WTC11 (cell line): ENCODE measurements around the gene CHMP5. TPM values are rescaled to one million over a fixed set of nuclear protein-coding genes. Genes with fewer than 3 reads are reported as not detected.

Experiments used
- ATAC-seq: fragments of 200-7000 bp; cut with Tn5 transposase; 2 replicates; pipeline ENCODE4 v1.10.0; 2021; ENCODE audit warnings: mild to moderate bottlenecking, moderate library complexity
- CTCF ChIA-PET: fragments of 300-600 bp; sonication (Branson Sonifier 250); formaldehyde crosslinking; loops from one replicate; lab custom pipeline; 2021; ENCODE audit warnings: antibody characterized with exemption; lab: Charles Lee
- POLR2A ChIA-PET: fragments of 350-600 bp; sonication (Branson Sonifier 250); formaldehyde crosslinking; loops from one replicate; lab custom pipeline; 2021; ENCODE audit warnings: antibody characterized with exemption; lab: Charles Lee
- DNase-seq: peaks from one replicate; pipeline ENCODE4 v3.0.0; 2021; ENCODE audit warnings: low spot score
- H3K27ac Mint-ChIP-seq: 2 replicates; pipeline ENCODE4 v1.8.0; 2021; ENCODE audit warnings: mixed read lengths
- H3K27me3 Mint-ChIP-seq: 2 replicates; pipeline ENCODE4 v1.8.0; 2021; ENCODE audit warnings: low read depth, mild to moderate bottlenecking, moderate library complexity, mixed read lengths
- H3K36me3 Mint-ChIP-seq: 2 replicates; pipeline ENCODE4 v1.8.0; 2021; ENCODE audit warnings: mixed read lengths
- H3K4me1 Mint-ChIP-seq: 2 replicates; pipeline ENCODE4 v1.8.0; 2022; ENCODE audit warnings: mixed read lengths
- H3K4me3 Mint-ChIP-seq: 2 replicates; pipeline ENCODE4 v1.8.0; 2021; ENCODE audit warnings: mild to moderate bottlenecking, moderate library complexity, mixed read lengths
- H3K9me3 Mint-ChIP-seq: 2 replicates; pipeline ENCODE4 v1.8.0; 2021; ENCODE audit warnings: mixed read lengths
- AR ChIP-seq: fragments of 250-450 bp; sonication (Bioruptor Pico); IDR thresholded peaks from 2 replicates; pipeline ENCODE4 v1.9.0; 2021; ENCODE audit warnings: mild to moderate bottlenecking
- CREB1 ChIP-seq: sonication (generic); formaldehyde crosslinking; IDR thresholded peaks from 2 replicates; pipeline ENCODE4 v1.8.0; 2023; ENCODE audit warnings: mild to moderate bottlenecking, missing genetic modification reagents
- EMX1 ChIP-seq: fragments of 250-450 bp; sonication (Bioruptor Pico); IDR thresholded peaks from 2 replicates; pipeline ENCODE4 v1.8.0; 2021; ENCODE audit warnings: mild to moderate bottlenecking
- ESRRA ChIP-seq: sonication (generic); formaldehyde crosslinking; IDR thresholded peaks from 2 replicates; pipeline ENCODE4 v1.8.1; 2022; ENCODE audit warnings: mild to moderate bottlenecking, missing genetic modification reagents, borderline replicate concordance
- FOXJ3 ChIP-seq: sonication (generic); formaldehyde crosslinking; IDR thresholded peaks from 2 replicates; pipeline ENCODE4 v1.9.0; 2021; ENCODE audit warnings: missing genetic modification reagents, mild to moderate bottlenecking, borderline replicate concordance
- FOXP1 ChIP-seq: sonication (generic); formaldehyde crosslinking; IDR thresholded peaks from 2 replicates; pipeline ENCODE4 v1.8.0; 2022; ENCODE audit warnings: missing genetic modification reagents, mild to moderate bottlenecking, moderate library complexity, borderline replicate concordance
- GABPB1 ChIP-seq: sonication (generic); formaldehyde crosslinking; IDR thresholded peaks from 2 replicates; pipeline ENCODE4 v1.8.1; 2023; ENCODE audit warnings: mild to moderate bottlenecking, missing genetic modification reagents
- IRF2 ChIP-seq: sonication (generic); formaldehyde crosslinking; IDR thresholded peaks from 2 replicates; pipeline ENCODE4 v1.8.0; 2022; ENCODE audit warnings: low read depth, missing genetic modification reagents, borderline replicate concordance
- KAT7 ChIP-seq: sonication (generic); formaldehyde crosslinking; IDR thresholded peaks from 2 replicates; pipeline ENCODE4 v1.8.1; 2023; ENCODE audit warnings: missing genetic modification reagents, mild to moderate bottlenecking, borderline replicate concordance
- MAX ChIP-seq: sonication (generic); formaldehyde crosslinking; IDR thresholded peaks from 2 replicates; pipeline ENCODE4 v1.8.0; 2022; ENCODE audit warnings: mild to moderate bottlenecking, missing genetic modification reagents
- MXD4 ChIP-seq: fragments of 250-450 bp; sonication (Bioruptor Pico); IDR thresholded peaks from 2 replicates; pipeline ENCODE4 v1.8.0; 2021; ENCODE audit warnings: mild to moderate bottlenecking, moderate library complexity, borderline replicate concordance
- NR1H2 ChIP-seq: sonication (generic); formaldehyde crosslinking; IDR thresholded peaks from 2 replicates; pipeline ENCODE4 v1.9.0; 2021; ENCODE audit warnings: mild to moderate bottlenecking, moderate library complexity, missing genetic modification reagents
- OVOL2 ChIP-seq: fragments of 250-450 bp; sonication (Bioruptor Pico); IDR thresholded peaks from 2 replicates; pipeline ENCODE4 v1.9.0; 2021; ENCODE audit warnings: mild to moderate bottlenecking, borderline replicate concordance
- RELA ChIP-seq: sonication (generic); formaldehyde crosslinking; IDR thresholded peaks from 2 replicates; pipeline ENCODE4 v1.8.1; 2022; ENCODE audit warnings: missing genetic modification reagents, mild to moderate bottlenecking, borderline replicate concordance
- RORB ChIP-seq: fragments of 250-450 bp; sonication (Bioruptor Pico); IDR thresholded peaks from 2 replicates; pipeline ENCODE4 v1.9.0; 2021; ENCODE audit warnings: mild to moderate bottlenecking
- SMAD3 ChIP-seq: sonication (generic); formaldehyde crosslinking; IDR thresholded peaks from 2 replicates; pipeline ENCODE4 v1.8.0; 2022; ENCODE audit warnings: missing genetic modification reagents, mild to moderate bottlenecking, borderline replicate concordance
- SMAD4 ChIP-seq: sonication (generic); formaldehyde crosslinking; IDR thresholded peaks from 2 replicates; pipeline ENCODE4 v1.8.0; 2022; ENCODE audit warnings: mild to moderate bottlenecking, missing genetic modification reagents
- TP53 ChIP-seq: sonication (generic); formaldehyde crosslinking; IDR thresholded peaks from 2 replicates; pipeline ENCODE4 v1.8.1; 2023; ENCODE audit warnings: mild to moderate bottlenecking, missing genetic modification reagents
- ZNF416 ChIP-seq: fragments of 250-450 bp; sonication (Bioruptor Pico); IDR thresholded peaks from 2 replicates; pipeline ENCODE4 v1.9.0; 2021; ENCODE audit warnings: mild to moderate bottlenecking, inconsistent platforms
- total RNA-seq: library from RNA; stranded (reverse); gene quantifications from 3 replicates; pipeline ENCODE4 v1.2.3, GENCODE V29; 2021
- TF ChIP-seq, protein P1 (sequence below): fragments of 250-450 bp; sonication (Bioruptor Pico); IDR thresholded peaks from 2 replicates; pipeline ENCODE4 v1.9.0; 2021; ENCODE audit warnings: mild to moderate bottlenecking
- TF ChIP-seq, protein P2 (sequence below): fragments of 250-450 bp; sonication (Bioruptor Pico); IDR thresholded peaks from 2 replicates; pipeline ENCODE4 v1.8.0; 2021; ENCODE audit warnings: mild to moderate bottlenecking
- TF ChIP-seq, protein P3 (sequence below): fragments of 200-600 bp; IDR thresholded peaks from 2 replicates; pipeline ENCODE4 v1.8.0; 2022; ENCODE audit warnings: antibody characterized with exemption
- TF ChIP-seq, protein P4 (sequence below): sonication (generic); formaldehyde crosslinking; IDR thresholded peaks from 2 replicates; pipeline ENCODE4 v1.8.0; 2023; ENCODE audit warnings: missing genetic modification reagents
- TF ChIP-seq, protein P5 (sequence below): sonication (generic); formaldehyde crosslinking; IDR thresholded peaks from 2 replicates; pipeline ENCODE4 v1.8.0; 2023; ENCODE audit warnings: missing genetic modification reagents, mild to moderate bottlenecking, borderline replicate concordance

Gene CHMP5
- total RNA-seq, 1 experiment from 2014 or later: 46.2 TPM

- TF ChIP-seq EMX1 (CRISPR knock-in tag) (no peak), OVOL2 (no peak)
- TF ChIP-seq, protein P1, sequence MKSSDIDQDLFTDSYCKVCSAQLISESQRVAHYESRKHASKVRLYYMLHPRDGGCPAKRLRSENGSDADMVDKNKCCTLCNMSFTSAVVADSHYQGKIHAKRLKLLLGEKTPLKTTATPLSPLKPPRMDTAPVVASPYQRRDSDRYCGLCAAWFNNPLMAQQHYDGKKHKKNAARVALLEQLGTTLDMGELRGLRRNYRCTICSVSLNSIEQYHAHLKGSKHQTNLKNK: no peak
Observed at GRCh38 chr9:33304362-33304761, 39.5 kb downstream of the CHMP5 start (continued).

GRCh38 chr9:33306037-33306436, 41.2 kb downstream of the CHMP5 start:
- Mint-ChIP-seq H3K9me3 (no peaks in the 10 kb centered on the region), H3K36me3 (peaks cover 37% of the 10 kb centered on the region), H3K4me3 (no peak overlapping the region), H3K27me3 (no peaks in the 10 kb centered on the region), H3K4me1 (no peaks in the 10 kb centered on the region), H3K27ac (no peak overlapping the region)
- TF ChIP-seq NR1H2 (CRISPR knock-in tag) (no peak), ESRRA (no peak), MXD4 (CRISPR knock-in tag) (no peak), KAT7 (CRISPR knock-in tag) (no peak), FOXJ3 (no peak), RORB (CRISPR knock-in tag) (no peak), FOXP1 (CRISPR knock-in tag) (no peak), CREB1 (CRISPR knock-in tag) (no peak), AR (no peak), MAX (CRISPR knock-in tag) (no peak), GABPB1 (CRISPR knock-in tag) (no peak), SMAD4 (CRISPR knock-in tag) (no peak)
- TF ChIP-seq, protein P2, sequence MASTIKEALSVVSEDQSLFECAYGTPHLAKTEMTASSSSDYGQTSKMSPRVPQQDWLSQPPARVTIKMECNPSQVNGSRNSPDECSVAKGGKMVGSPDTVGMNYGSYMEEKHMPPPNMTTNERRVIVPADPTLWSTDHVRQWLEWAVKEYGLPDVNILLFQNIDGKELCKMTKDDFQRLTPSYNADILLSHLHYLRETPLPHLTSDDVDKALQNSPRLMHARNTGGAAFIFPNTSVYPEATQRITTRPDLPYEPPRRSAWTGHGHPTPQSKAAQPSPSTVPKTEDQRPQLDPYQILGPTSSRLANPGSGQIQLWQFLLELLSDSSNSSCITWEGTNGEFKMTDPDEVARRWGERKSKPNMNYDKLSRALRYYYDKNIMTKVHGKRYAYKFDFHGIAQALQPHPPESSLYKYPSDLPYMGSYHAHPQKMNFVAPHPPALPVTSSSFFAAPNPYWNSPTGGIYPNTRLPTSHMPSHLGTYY: no peak
- DNase-seq (no peak), ATAC-seq (no peak)
- ChIA-PET CTCF (interaction anchor here (0.5 kb wide), 1 partner anchor 9 kb away, joined by 3 read pairs; no protein-coding TSS in a partner anchor), POLR2A (no interaction called here)

DNA sequence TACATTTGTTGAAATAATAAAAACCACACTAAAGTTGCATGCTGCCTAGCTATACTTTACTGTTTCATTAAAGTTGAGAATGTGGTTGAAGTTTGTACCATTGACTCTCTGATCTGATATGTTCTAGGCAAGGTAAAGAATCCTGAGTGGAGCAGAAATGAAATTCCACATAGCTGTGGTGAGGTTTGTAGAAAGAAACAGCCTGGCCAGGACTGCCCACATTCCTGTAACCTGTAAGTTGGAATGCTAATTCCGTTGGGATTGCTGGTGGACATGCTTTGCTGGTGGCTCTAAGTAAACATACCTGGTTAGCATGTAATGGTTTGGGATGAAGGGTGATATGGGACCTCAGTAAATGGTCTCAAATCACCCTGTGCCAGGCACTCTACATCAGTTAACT, 42.2 kb downstream of the CHMP5 start:
- ATAC-seq (no peak), DNase-seq (no peak)
- Mint-ChIP-seq H3K27me3 (no peaks in the 10 kb centered on the region), H3K9me3 (no peaks in the 10 kb centered on the region), H3K27ac (no peak overlapping the region), H3K4me1 (no peaks in the 10 kb centered on the region), H3K36me3 (peaks cover 42% of the 10 kb centered on the region), H3K4me3 (no peak overlapping the region)
- ChIA-PET POLR2A (no interaction called here), CTCF (no interaction called here)
- TF ChIP-seq ZNF416 (CRISPR knock-in tag) (no peak), RELA (CRISPR knock-in tag) (no peak), MXD4 (CRISPR knock-in tag) (no peak), TP53 (CRISPR knock-in tag) (no peak), IRF2 (no peak), SMAD3 (CRISPR knock-in tag) (no peak)
- TF ChIP-seq, protein P3, sequence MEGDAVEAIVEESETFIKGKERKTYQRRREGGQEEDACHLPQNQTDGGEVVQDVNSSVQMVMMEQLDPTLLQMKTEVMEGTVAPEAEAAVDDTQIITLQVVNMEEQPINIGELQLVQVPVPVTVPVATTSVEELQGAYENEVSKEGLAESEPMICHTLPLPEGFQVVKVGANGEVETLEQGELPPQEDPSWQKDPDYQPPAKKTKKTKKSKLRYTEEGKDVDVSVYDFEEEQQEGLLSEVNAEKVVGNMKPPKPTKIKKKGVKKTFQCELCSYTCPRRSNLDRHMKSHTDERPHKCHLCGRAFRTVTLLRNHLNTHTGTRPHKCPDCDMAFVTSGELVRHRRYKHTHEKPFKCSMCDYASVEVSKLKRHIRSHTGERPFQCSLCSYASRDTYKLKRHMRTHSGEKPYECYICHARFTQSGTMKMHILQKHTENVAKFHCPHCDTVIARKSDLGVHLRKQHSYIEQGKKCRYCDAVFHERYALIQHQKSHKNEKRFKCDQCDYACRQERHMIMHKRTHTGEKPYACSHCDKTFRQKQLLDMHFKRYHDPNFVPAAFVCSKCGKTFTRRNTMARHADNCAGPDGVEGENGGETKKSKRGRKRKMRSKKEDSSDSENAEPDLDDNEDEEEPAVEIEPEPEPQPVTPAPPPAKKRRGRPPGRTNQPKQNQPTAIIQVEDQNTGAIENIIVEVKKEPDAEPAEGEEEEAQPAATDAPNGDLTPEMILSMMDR: no peak
- TF ChIP-seq, protein P4, sequence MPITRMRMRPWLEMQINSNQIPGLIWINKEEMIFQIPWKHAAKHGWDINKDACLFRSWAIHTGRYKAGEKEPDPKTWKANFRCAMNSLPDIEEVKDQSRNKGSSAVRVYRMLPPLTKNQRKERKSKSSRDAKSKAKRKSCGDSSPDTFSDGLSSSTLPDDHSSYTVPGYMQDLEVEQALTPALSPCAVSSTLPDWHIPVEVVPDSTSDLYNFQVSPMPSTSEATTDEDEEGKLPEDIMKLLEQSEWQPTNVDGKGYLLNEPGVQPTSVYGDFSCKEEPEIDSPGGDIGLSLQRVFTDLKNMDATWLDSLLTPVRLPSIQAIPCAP (CRISPR knock-in tag): no peak
- TF ChIP-seq, protein P5, sequence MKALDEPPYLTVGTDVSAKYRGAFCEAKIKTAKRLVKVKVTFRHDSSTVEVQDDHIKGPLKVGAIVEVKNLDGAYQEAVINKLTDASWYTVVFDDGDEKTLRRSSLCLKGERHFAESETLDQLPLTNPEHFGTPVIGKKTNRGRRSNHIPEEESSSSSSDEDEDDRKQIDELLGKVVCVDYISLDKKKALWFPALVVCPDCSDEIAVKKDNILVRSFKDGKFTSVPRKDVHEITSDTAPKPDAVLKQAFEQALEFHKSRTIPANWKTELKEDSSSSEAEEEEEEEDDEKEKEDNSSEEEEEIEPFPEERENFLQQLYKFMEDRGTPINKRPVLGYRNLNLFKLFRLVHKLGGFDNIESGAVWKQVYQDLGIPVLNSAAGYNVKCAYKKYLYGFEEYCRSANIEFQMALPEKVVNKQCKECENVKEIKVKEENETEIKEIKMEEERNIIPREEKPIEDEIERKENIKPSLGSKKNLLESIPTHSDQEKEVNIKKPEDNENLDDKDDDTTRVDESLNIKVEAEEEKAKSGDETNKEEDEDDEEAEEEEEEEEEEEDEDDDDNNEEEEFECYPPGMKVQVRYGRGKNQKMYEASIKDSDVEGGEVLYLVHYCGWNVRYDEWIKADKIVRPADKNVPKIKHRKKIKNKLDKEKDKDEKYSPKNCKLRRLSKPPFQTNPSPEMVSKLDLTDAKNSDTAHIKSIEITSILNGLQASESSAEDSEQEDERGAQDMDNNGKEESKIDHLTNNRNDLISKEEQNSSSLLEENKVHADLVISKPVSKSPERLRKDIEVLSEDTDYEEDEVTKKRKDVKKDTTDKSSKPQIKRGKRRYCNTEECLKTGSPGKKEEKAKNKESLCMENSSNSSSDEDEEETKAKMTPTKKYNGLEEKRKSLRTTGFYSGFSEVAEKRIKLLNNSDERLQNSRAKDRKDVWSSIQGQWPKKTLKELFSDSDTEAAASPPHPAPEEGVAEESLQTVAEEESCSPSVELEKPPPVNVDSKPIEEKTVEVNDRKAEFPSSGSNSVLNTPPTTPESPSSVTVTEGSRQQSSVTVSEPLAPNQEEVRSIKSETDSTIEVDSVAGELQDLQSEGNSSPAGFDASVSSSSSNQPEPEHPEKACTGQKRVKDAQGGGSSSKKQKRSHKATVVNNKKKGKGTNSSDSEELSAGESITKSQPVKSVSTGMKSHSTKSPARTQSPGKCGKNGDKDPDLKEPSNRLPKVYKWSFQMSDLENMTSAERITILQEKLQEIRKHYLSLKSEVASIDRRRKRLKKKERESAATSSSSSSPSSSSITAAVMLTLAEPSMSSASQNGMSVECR (CRISPR knock-in tag): no peak
